Measurements from ENCODE around the gene DUSP6.

DNA sequence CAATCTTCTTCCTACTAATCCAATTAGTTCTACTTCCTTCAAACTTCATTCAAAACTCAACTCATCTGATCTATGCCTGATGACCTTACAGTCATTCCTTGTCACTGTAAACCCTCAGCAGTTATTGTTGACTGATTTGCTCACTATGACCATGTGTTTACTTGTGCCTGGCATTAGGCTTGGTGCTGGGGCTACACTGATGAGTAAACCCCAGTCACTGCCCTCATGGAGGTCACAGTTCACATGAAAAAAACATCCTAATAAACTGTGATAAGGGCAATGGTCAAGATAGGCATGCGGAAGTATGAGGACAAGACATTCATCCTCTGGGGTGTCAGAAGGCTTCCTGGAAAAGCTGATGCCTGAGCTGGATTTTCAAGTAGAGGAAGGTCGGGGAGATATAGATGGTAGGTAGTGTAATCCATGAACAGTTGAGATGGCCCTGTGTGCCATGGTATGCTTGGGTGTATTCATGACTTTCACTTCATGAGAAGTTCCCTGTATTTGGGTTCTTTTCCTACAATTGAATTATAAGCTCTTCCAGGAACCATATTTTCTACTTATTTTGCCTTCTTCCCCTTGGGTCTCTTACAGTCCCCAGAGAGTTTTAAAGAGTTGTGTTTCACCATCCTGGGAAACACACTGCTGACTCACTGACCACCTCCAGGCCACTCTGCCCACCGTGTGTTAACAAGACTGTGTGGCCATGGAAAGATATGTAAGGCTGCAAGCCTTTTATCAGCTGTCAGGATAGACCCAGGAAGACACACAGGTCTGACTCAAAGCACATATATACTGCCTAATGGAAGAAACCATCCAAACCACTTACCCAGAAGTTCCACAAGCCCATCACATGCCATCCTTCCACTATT lies 38.7 kb upstream of the DUSP6 start:
- no peak for TF ChIP-seq POLR2AphosphoS5 (IDR thresholded peaks at IDR 0.05)
- TF ChIP-seq, protein P1, sequence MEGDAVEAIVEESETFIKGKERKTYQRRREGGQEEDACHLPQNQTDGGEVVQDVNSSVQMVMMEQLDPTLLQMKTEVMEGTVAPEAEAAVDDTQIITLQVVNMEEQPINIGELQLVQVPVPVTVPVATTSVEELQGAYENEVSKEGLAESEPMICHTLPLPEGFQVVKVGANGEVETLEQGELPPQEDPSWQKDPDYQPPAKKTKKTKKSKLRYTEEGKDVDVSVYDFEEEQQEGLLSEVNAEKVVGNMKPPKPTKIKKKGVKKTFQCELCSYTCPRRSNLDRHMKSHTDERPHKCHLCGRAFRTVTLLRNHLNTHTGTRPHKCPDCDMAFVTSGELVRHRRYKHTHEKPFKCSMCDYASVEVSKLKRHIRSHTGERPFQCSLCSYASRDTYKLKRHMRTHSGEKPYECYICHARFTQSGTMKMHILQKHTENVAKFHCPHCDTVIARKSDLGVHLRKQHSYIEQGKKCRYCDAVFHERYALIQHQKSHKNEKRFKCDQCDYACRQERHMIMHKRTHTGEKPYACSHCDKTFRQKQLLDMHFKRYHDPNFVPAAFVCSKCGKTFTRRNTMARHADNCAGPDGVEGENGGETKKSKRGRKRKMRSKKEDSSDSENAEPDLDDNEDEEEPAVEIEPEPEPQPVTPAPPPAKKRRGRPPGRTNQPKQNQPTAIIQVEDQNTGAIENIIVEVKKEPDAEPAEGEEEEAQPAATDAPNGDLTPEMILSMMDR (IDR thresholded peaks at IDR 0.05) = no peak
- TF ChIP-seq POLR2A (IDR thresholded peaks at IDR 0.05) = no peak
- TF ChIP-seq EP300 (IDR thresholded peaks at IDR 0.05) = no peak
